Osteoblast (primary cell): ENCODE data around the gene TCF15. TPM values are rescaled to one million over a fixed set of nuclear protein-coding genes. Genes with fewer than 3 reads are reported as not detected.

Experiments
- DNase-seq: peaks from one replicate; pipeline ENCODE4 v3.0.0; 2011; ENCODE audit warnings: low spot score, mixed read lengths; ENCODE audit not compliant: insufficient read length; ENCODE audit errors: missing footprints
- H2AFZ ChIP-seq: 2 replicates; pipeline ENCODE4 v1.6.0; 2011; ENCODE audit warnings: mild to moderate bottlenecking, low read length
- H3K27ac ChIP-seq: 2 replicates; pipeline ENCODE4 v1.5.1; 2011; ENCODE audit warnings: mild to moderate bottlenecking, low read depth, low read length, moderate library complexity
- H3K27me3 ChIP-seq: 2 replicates; pipeline ENCODE4 v1.6.0; 2012; ENCODE audit warnings: mild to moderate bottlenecking, control low read depth, inconsistent platforms, low read length, moderate library complexity; ENCODE audit not compliant: insufficient read depth
- H3K36me3 ChIP-seq: 2 replicates; pipeline ENCODE4 v1.5.1; 2011; ENCODE audit warnings: mild to moderate bottlenecking, low read length, control low read depth, moderate library complexity; ENCODE audit not compliant: insufficient read depth
- H3K4me1 ChIP-seq: 2 replicates; pipeline ENCODE4 v1.5.1; 2011; ENCODE audit warnings: mild to moderate bottlenecking, low read length, control low read depth, moderate library complexity; ENCODE audit not compliant: insufficient read depth
- H3K4me2 ChIP-seq: 2 replicates; pipeline ENCODE4 v1.6.0; 2011; ENCODE audit warnings: mild to moderate bottlenecking, low read length; ENCODE audit not compliant: insufficient read depth
- H3K4me3 ChIP-seq: fragments of 200-600 bp; sonication (generic); 3 replicates; pipeline ENCODE4 v1.5.1; 2012; ENCODE audit warnings: mild to moderate bottlenecking, low read length, inconsistent platforms; ENCODE audit not compliant: insufficient read depth
- H3K79me2 ChIP-seq: 2 replicates; pipeline ENCODE4 v1.6.0; 2012; ENCODE audit warnings: mild to moderate bottlenecking, low read length, control low read depth, inconsistent platforms; ENCODE audit not compliant: insufficient read depth
- H3K9me3 ChIP-seq: 2 replicates; pipeline ENCODE4 v1.5.1; 2011; ENCODE audit warnings: low read depth, low read length, control low read depth
- H4K20me1 ChIP-seq: 2 replicates; pipeline ENCODE4 v1.6.0; 2012; ENCODE audit warnings: mild to moderate bottlenecking, low read length, control low read depth; ENCODE audit not compliant: insufficient read depth
- CTCF ChIP-seq: IDR thresholded peaks from 2 replicates; pipeline ENCODE4 v1.5.1; 2011; ENCODE audit warnings: mild to moderate bottlenecking, low read depth, low read length, moderate library complexity; ENCODE audit errors: extremely low read depth
- total RNA-seq: library from RNA; depleted of rRNA; stranded (reverse); fragments of >200 nt; gene quantifications from 2 replicates; pipeline ENCODE4 v1.2.3, GENCODE V29; 2012

The TCF15 gene
- total RNA-seq, 1 donor, result not detected

DNA sequence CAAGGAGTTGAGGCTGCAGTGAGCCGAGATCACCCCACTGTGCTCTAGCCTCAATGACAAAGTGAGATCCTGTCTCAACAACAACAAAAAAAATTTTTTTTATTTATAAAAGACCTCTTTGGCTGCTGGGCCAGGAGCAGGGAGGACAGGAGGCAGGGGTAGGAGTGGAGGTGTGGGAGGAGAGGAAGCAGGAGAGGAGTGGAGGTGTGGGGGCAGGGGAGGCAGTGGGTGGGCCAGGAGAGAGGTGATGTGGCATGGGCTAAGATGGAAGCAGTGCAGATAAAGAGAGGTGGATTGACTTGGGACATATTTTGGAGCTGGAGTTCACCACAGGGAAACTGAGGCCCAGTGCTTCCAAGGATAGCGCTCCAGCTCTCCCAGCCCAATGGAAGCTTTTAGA is 53.1 kb downstream of the TCF15 start:
- Histone ChIP-seq H3K9me3 (no peaks in the 10 kb centered on the region), H2AFZ (no peak overlapping the region), H3K27me3 (peaks cover 5% of the 10 kb centered on the region), H3K4me1 (peaks cover 4% of the 10 kb centered on the region), H3K4me3 (no peak overlapping the region), H3K79me2 (no peaks in the 10 kb centered on the region), H4K20me1 (no peaks in the 10 kb centered on the region), H3K4me2 (no peak overlapping the region), H3K27ac (no peak overlapping the region), H3K36me3 (no peaks in the 10 kb centered on the region)
- TF ChIP-seq CTCF, result no peak
- DNase-seq, result no peak

DNA sequence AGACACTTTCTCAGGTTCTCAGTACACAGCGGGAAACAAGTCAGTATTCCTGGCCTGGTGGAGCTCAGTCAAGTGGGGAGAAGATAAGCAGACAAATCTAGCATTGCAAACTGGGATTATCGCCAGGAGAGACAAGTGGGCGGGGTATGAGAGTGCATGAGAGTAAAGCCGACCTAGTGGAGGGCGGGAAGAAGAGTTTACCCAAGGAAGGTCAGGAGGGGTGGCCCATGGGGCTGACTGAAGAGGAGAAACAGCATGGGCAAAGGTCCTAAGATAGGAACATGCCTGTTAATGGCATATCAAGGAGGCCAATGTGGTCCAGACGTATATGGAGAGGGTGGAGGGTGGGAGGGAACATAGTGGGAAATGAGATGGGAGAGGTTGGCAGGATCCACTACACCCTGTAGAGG is 54.1 kb downstream of the TCF15 start:
- no peak overlapping the region for H3K4me2 ChIP-seq
- no peaks in the 10 kb centered on the region for H4K20me1 ChIP-seq
- peaks cover 4% of the 10 kb centered on the region for H3K4me1 ChIP-seq
- no peaks in the 10 kb centered on the region for H3K79me2 ChIP-seq
- H3K36me3 ChIP-seq, result no peaks in the 10 kb centered on the region
- no peak overlapping the region for H2AFZ ChIP-seq
- no peak overlapping the region for H3K27ac ChIP-seq
- no peaks in the 10 kb centered on the region for H3K9me3 ChIP-seq
- H3K4me3 ChIP-seq, result no peak overlapping the region
- TF ChIP-seq CTCF, result no peak
- DNase-seq, result no peak
- peaks cover under 1% of the 10 kb centered on the region for H3K27me3 ChIP-seq

Other genes starting within 250 kb of the TCF15 start
- 176 and 213 TPM in 2 replicates for gene TRIB3, start 229.5 kb downstream of the TCF15 start, total RNA-seq
- gene RBCK1, start 202.0 kb downstream of the TCF15 start, total RNA-seq, result 73.1 and 104 TPM in 2 replicates
- 57.5 and 64.8 TPM in 2 replicates for gene TBC1D20, start 147.8 kb downstream of the TCF15 start, total RNA-seq
- 82.9 and 90.5 TPM in 2 replicates for gene CSNK2A1, start 66.5 kb downstream of the TCF15 start, total RNA-seq
- 60.1 and 65.1 TPM in 2 replicates for gene SRXN1, start 42.9 kb upstream of the TCF15 start, total RNA-seq
- not detected in 2 replicates for gene SCRT2, start 65.5 kb upstream of the TCF15 start, total RNA-seq
- not detected in 2 replicates for gene SLC52A3, start 158.2 kb upstream of the TCF15 start, total RNA-seq
- 8.5 and 9.8 TPM in 2 replicates for gene FAM110A, start 223.4 kb upstream of the TCF15 start, total RNA-seq